Measurements from ENCODE around the gene UBIAD1. TPM values are rescaled to one million over a fixed set of nuclear protein-coding genes. Genes with fewer than 3 reads are reported as not detected.

The UBIAD1 gene
- total and polyA plus RNA-seq, 2 of the 13 experiments (the other 11 are each of a cell fraction or from before 2014, with no cell fraction given) = 16.9 to 20.4 TPM

- TF ChIP-seq PATZ1 (CRISPR knock-in tag; IDR thresholded peaks at IDR 0.05) (peak; percentile 42), ZNF576 (CRISPR knock-in tag; IDR thresholded peaks at IDR 0.05) (no peak), ZMYM4 (CRISPR knock-in tag; IDR thresholded peaks at IDR 0.05) (0 out of 2 replicates have a peak, but pooled peaks have one; percentile 55), ESRRA (CRISPR knock-in tag; IDR thresholded peaks at IDR 0.05; ENCODE audit: low read depth) (peak; percentile 45; the same call in 1 of the 2 replicates), ZGPAT (CRISPR knock-in tag; IDR thresholded peaks at IDR 0.05) (peak; percentile 84; the same call in 1 of the 2 replicates), GATAD2A (CRISPR knock-in tag; IDR thresholded peaks at IDR 0.05) (no peak), CBX2 (IDR thresholded peaks at IDR 0.05; ENCODE audit: low read depth, low read length) (no peak), CBX2 (CRISPR knock-in tag; IDR thresholded peaks at IDR 0.05; ENCODE audit: low read depth) (no peak)
Measured at GRCh38 chr1:11272832-11273594, at the start of gene UBIAD1 (continued).

Measured in HepG2 (cell line).